PC-3 (cell line): ENCODE results near the gene RRM1. TPM values are rescaled to one million over a fixed set of nuclear protein-coding genes. Genes with fewer than 3 reads are reported as not detected.

ENCODE experiments used
- ATAC-seq: fragments of 200-7000 bp; cut with Tn5 transposase; 2 replicates; pipeline ENCODE4 v1.9.1; 2020; ENCODE audit warnings: mild to moderate bottlenecking, moderate library complexity
- BruUV-seq: library from RNA; stranded (reverse); fragments of 400-500 nt; replicated peaks from 2 replicates; lab custom pipeline; 2021; lab: Mats Ljungman, UMichigan
- CTCF ChIA-PET: fragments of 300-600 bp; sonication (Branson Sonifier 250); formaldehyde crosslinking; loops from one replicate; lab custom pipeline; 2022; ENCODE audit warnings: antibody characterized with exemption; lab: Charles Lee
- POLR2A ChIA-PET: fragments of 300-600 bp; sonication (Branson Sonifier 250); formaldehyde crosslinking; loops from one replicate; lab custom pipeline; 2022; ENCODE audit warnings: antibody characterized with exemption; ENCODE audit not compliant: unreplicated experiment; lab: Charles Lee
- DNase-seq: peaks from one replicate; pipeline ENCODE4 v3.0.0-alpha.2; 2015
- H2AFZ ChIP-seq: fragments of 300-600 bp; sonication (generic); 2 replicates; pipeline ENCODE4 v1.6.0; 2016; ENCODE audit warnings: antibody characterized with exemption, low read length
- H3F3A ChIP-seq: fragments of 300-600 bp; sonication (generic); one replicate; pipeline ENCODE4 v1.6.0; 2017; ENCODE audit warnings: antibody characterized with exemption, low read length, control low read depth, mild to moderate bottlenecking; ENCODE audit not compliant: unreplicated experiment
- H3K27ac ChIP-seq: fragments of 300-600 bp; sonication (generic); 2 replicates; pipeline ENCODE4 v1.5.1; 2016; ENCODE audit warnings: mild to moderate bottlenecking, low read length
- H3K27me3 ChIP-seq: fragments of 300-600 bp; sonication (generic); 2 replicates; pipeline ENCODE4 v1.6.1; 2016; ENCODE audit warnings: low read length, mixed read lengths
- H3K36me3 ChIP-seq: fragments of 300-600 bp; sonication (generic); 2 replicates; pipeline ENCODE4 v1.6.1; 2016; ENCODE audit warnings: low read depth, mixed run types, low read length, mixed read lengths
- H3K4me1 ChIP-seq: fragments of 300-600 bp; sonication (generic); 2 replicates; pipeline ENCODE4 v1.5.1; 2016; ENCODE audit warnings: low read length; ENCODE audit not compliant: insufficient read depth
- H3K4me2 ChIP-seq: fragments of 300-600 bp; sonication (generic); 2 replicates; pipeline ENCODE4 v1.6.0; 2016; ENCODE audit warnings: low read length
- H3K4me3 ChIP-seq: fragments of 300-600 bp; sonication (generic); 2 replicates; pipeline ENCODE4 v1.5.1; 2016; ENCODE audit warnings: mild to moderate bottlenecking, low read length, mixed read lengths
- H3K79me2 ChIP-seq: fragments of 300-600 bp; sonication (generic); 2 replicates; pipeline ENCODE4 v1.6.1; 2017; ENCODE audit warnings: low read length, mixed read lengths
- H3K9ac ChIP-seq: fragments of 300-600 bp; sonication (generic); 2 replicates; pipeline ENCODE4 v1.6.0; 2016; ENCODE audit warnings: mild to moderate bottlenecking, low read length
- H3K9me2 ChIP-seq: fragments of 300-600 bp; sonication (generic); replicated peaks from 2 replicates; pipeline ENCODE4 v1.6.1; 2016; ENCODE audit warnings: mixed run types, low read length, mixed read lengths
- H3K9me3 ChIP-seq: fragments of 300-600 bp; sonication (generic); 2 replicates; pipeline ENCODE4 v1.6.1; 2016; ENCODE audit warnings: low read length, mixed read lengths
- H4K20me1 ChIP-seq: fragments of 300-600 bp; sonication (generic); 2 replicates; pipeline ENCODE4 v1.6.1; 2016; ENCODE audit warnings: low read length, mixed read lengths
- CTCF ChIP-seq: fragments of 300-600 bp; sonication (generic); conservative IDR thresholded peaks from 2 replicates; pipeline ENCODE4 v1.5.1; 2017; ENCODE audit warnings: antibody characterized with exemption, low read depth, mild to moderate bottlenecking, low read length
- EZH2 ChIP-seq: fragments of 300-600 bp; sonication (generic); IDR thresholded peaks from one replicate; pipeline ENCODE4 v1.6.1; 2017; ENCODE audit warnings: antibody characterized with exemption, mild to moderate bottlenecking, low read length; ENCODE audit not compliant: unreplicated experiment
- EZH2phosphoT487 ChIP-seq: fragments of 300-600 bp; sonication (generic); IDR thresholded peaks from 2 replicates; pipeline ENCODE4 v1.6.1; 2018; ENCODE audit warnings: mild to moderate bottlenecking, antibody characterized with exemption, low read length, borderline replicate concordance
- intact Hi-C: fragments of 100-400 bp; cut with micrococcal nuclease; formaldehyde crosslinking; loops from 2 replicates; pipeline ENCODE4 v1.9.0; 2023
- total RNA-seq: library from RNA; depleted of rRNA; stranded (reverse); fragments of >200 nt; gene quantifications from 2 replicates; pipeline ENCODE4 v1.2.3, GENCODE V29; 2014

The RRM1 gene
- total RNA-seq, 1 experiment from 2014 or later = 106 TPM

- ChIA-PET POLR2A (no interaction called here), CTCF (no interaction called here)
- Histone ChIP-seq H4K20me1 (no peaks in the 10 kb centered on the region), H3K9ac (no peak overlapping the region), H3K4me2 (no peak overlapping the region), H3K9me2 (no peaks in the 10 kb centered on the region), H3K79me2 (no peaks in the 10 kb centered on the region), H3K27ac (no peak overlapping the region), H3K36me3 (0 out of 2 replicates have a peak, but pooled peaks cover 3% of the 10 kb centered on the region), H2AFZ (no peak overlapping the region), H3K9me3 (no peaks in the 10 kb centered on the region), H3F3A (no peaks in the 10 kb centered on the region), H3K27me3 (no peaks in the 10 kb centered on the region), H3K4me3 (no peak overlapping the region), H3K4me1 (no peaks in the 10 kb centered on the region)
- DNase-seq (peak; percentile 10), ATAC-seq (no peak)
- BruUV-seq = no TSS peak
- TF ChIP-seq CTCF (peak; percentile 42; the same call in 1 of the 2 replicates), EZH2 (no peak)
- intact Hi-C loops = no loop called here
These were observed 7.0 kb upstream of the RRM1 start for GRCh38 chr11:4087551-4087950.

GRCh38 chr11:4090258-4090657 is 4.3 kb upstream of the RRM1 start:
- Histone ChIP-seq H3K36me3 (no peaks in the 10 kb centered on the region), H3K9me2 (no peaks in the 10 kb centered on the region), H3K79me2 (peaks cover 19% of the 10 kb centered on the region), H3K9ac (no peak overlapping the region), H3K9me3 (no peaks in the 10 kb centered on the region), H3K4me3 (no peak overlapping the region), H3K27me3 (no peaks in the 10 kb centered on the region), H3F3A (no peaks in the 10 kb centered on the region), H3K4me1 (peaks cover 4% of the 10 kb centered on the region; the same call in 1 of the 2 replicates), H2AFZ (no peak overlapping the region), H3K4me2 (no peak overlapping the region), H3K27ac (no peak overlapping the region), H4K20me1 (no peaks in the 10 kb centered on the region)
- no peak for TF ChIP-seq EZH2phosphoT487
- TF ChIP-seq CTCF = no peak
- TF ChIP-seq EZH2 = no peak
- BruUV-seq = no TSS peak
- intact Hi-C loops = no loop called here
- ChIA-PET CTCF (no interaction called here), POLR2A (no interaction called here)
- ATAC-seq (no peak), DNase-seq (no peak)

GRCh38 chr11:4092026-4092425 is 2.6 kb upstream of the RRM1 start:
- H3K4me2 ChIP-seq = no peak overlapping the region
- ChIA-PET POLR2A (no interaction called here), CTCF (no interaction called here)
- no peaks in the 10 kb centered on the region for H3K36me3 ChIP-seq
- H3K4me1 ChIP-seq = peaks cover 19% of the 10 kb centered on the region
- DNase-seq (no peak), ATAC-seq (no peak)
- no peaks in the 10 kb centered on the region for H3K27me3 ChIP-seq
- H3K79me2 ChIP-seq = peaks cover 37% of the 10 kb centered on the region
- no peak for TF ChIP-seq CTCF
- no peak overlapping the region for H3K27ac ChIP-seq
- no peak overlapping the region for H3K4me3 ChIP-seq
- no peaks in the 10 kb centered on the region for H3K9me3 ChIP-seq
- BruUV-seq = no TSS peak
- intact Hi-C loops = no loop called here
- H3K9ac ChIP-seq = no peak overlapping the region
- H3F3A ChIP-seq = no peaks in the 10 kb centered on the region
- H2AFZ ChIP-seq = no peak overlapping the region
- H4K20me1 ChIP-seq = no peaks in the 10 kb centered on the region
- H3K9me2 ChIP-seq = no peaks in the 10 kb centered on the region
